Smooth muscle cell of the pulmonary artery (primary cell): ENCODE measurements around the gene EDAR. TPM values are rescaled to one million over a fixed set of nuclear protein-coding genes. Genes with fewer than 3 reads are reported as not detected.

Experiments used
- total RNA-seq: library from RNA; depleted of rRNA; stranded (reverse); fragments of >200 nt; gene quantifications from 2 replicates; pipeline ENCODE4 v1.2.3, GENCODE V29; 2014

EDAR gene
- under 0.01 TPM in 1 of 2 replicates, not detected in the other for total RNA-seq

GRCh38 chr2:108988796-108989713 is at the start of gene EDAR:
Gene EDAR, minus strand, starts transcription at chr2:108989220. Its CDS starts 58,206 bp downstream, at chr2:108931014.

Other genes with a start within 250 kb of the EDAR start
- gene CCDC138, start 202.4 kb downstream of the EDAR start, total RNA-seq = 1.5 and 2.0 TPM in 2 replicates
- 7.8 and 10.8 TPM in 2 replicates for gene SH3RF3, start 140.0 kb upstream of the EDAR start, total RNA-seq